ENCODE measurements around the gene FRMD4A. TPM values are rescaled to one million over a fixed set of nuclear protein-coding genes. Genes with fewer than 3 reads are reported as not detected.

FRMD4A gene
- total and polyA plus RNA-seq, 2 of the 4 experiments (the other 2 are of a cell fraction), result 30.3 to 68.8 TPM

DNA sequence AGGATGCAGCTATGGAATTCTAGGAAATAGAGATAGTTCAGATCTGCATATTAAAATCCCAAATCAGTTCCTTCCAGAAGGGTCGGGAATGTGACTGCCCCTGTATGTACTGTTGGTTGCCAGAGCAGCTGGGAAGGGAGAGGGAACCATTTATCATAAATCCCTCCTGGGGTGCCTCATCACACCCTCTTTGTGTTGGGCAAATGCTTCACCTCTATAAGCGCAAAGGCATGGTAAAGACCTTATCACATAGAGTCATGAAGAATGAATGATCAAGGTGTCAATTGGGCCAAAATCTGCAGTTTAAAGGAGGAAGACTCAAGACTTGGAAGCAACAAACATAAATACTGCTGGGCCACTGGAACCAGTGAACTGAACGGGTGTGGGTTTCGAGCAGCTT lies 65.0 kb downstream of the FRMD4A start:
- Histone ChIP-seq H3K4me3 (ENCODE audit: insufficient read depth, low read depth, low read length) (no peak overlapping the region), H4K20me1 (ENCODE audit: insufficient read depth, low read length) (no peaks in the 10 kb centered on the region), H3K36me3 (ENCODE audit: control insufficient read depth, insufficient read depth, low read length) (no peaks in the 10 kb centered on the region), H4K8ac (ENCODE audit: low read depth in 2 of 2, low read length in 2 of 2) (no peak overlapping the region), H3K18ac (ENCODE audit: low read depth, low read length) (no peak overlapping the region), H4K91ac (ENCODE audit: insufficient read depth, low read depth, low read length) (no peak overlapping the region), H2AFZ (replicated peaks; ENCODE audit: low read length, poor library complexity) (no peak overlapping the region), H3K79me1 (ENCODE audit: low read depth in 1 of 2, low read length in 2 of 2) (no peaks in the 10 kb centered on the region), H3K9me3 (ENCODE audit: control insufficient read depth, insufficient read depth, low read length) (peaks cover 5% of the 10 kb centered on the region), H2BK5ac (ENCODE audit: low read depth, low read length, poor library complexity, severe bottlenecking) (no peak overlapping the region), H3K56ac (ENCODE audit: extremely low read depth, insufficient read depth, low read length) (no peak overlapping the region), H3K9me1 (ENCODE audit: insufficient read depth, low read length) (no peaks in the 10 kb centered on the region), H3K4ac (ENCODE audit: low read depth, low read length) (no peak overlapping the region), H3K4me2 (ENCODE audit: low read depth, low read length) (no peak overlapping the region), H2BK120ac (ENCODE audit: low read depth, low read length) (no peak overlapping the region), H3K23ac (ENCODE audit: low read depth, low read length) (no peak overlapping the region), H3K27ac (ENCODE audit: insufficient read depth, low read length) (no peak overlapping the region), H3K27me3 (ENCODE audit: control insufficient read depth, insufficient read depth, low read length) (peaks cover 57% of the 10 kb centered on the region), H3K9ac (ENCODE audit: low read depth, low read length) (no peak overlapping the region), H3K4me1 (ENCODE audit: control insufficient read depth, insufficient read depth, low read length) (no peaks in the 10 kb centered on the region; the same call in 1 of the 2 replicates), H2BK20ac (ENCODE audit: low read depth, low read length) (no peak overlapping the region), H4K5ac (ENCODE audit: low read depth, low read length) (no peak overlapping the region), H2BK15ac (ENCODE audit: low read depth, low read length) (no peak overlapping the region), H3K14ac (replicated peaks; ENCODE audit: low read depth, low read length) (no peak overlapping the region), H2AK5ac (ENCODE audit: low read depth, low read length) (no peak overlapping the region), H2AK9ac (replicated peaks; ENCODE audit: low read depth, low read length, poor library complexity) (no peak overlapping the region)
- TF ChIP-seq, protein P1, sequence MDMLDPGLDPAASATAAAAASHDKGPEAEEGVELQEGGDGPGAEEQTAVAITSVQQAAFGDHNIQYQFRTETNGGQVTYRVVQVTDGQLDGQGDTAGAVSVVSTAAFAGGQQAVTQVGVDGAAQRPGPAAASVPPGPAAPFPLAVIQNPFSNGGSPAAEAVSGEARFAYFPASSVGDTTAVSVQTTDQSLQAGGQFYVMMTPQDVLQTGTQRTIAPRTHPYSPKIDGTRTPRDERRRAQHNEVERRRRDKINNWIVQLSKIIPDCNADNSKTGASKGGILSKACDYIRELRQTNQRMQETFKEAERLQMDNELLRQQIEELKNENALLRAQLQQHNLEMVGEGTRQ (IDR thresholded peaks at IDR 0.05; ENCODE audit: low read depth, low read length), result no peak
- TF ChIP-seq SMC3 (IDR thresholded peaks at IDR 0.05; ENCODE audit: low read depth, low read length) (no peak), MAZ (IDR thresholded peaks at IDR 0.05; ENCODE audit: borderline replicate concordance, low read depth, low read length) (no peak), NFE2L2 (IDR thresholded peaks at IDR 0.05; ENCODE audit: low read depth, low read length) (no peak), POLR2A (IDR thresholded peaks at IDR 0.05; ENCODE audit: low read depth, low read length) (no peak)
- CTCF ChIA-PET, result no interaction called here
- dilution Hi-C loops (cut with HindIII; ENCODE audit: low sequenced_read_pairs, unreplicated experiment) (no loop called here), intact Hi-C loops (cut with micrococcal nuclease) (no loop called here), in situ Hi-C loops (cut with MboI; ENCODE audit: low sequenced_read_pairs) (no loop called here)
- ATAC-seq (ENCODE audit: low read depth), result no peak
- no TSS peak for BruUV-seq (replicated peaks)
- POLR2A ChIA-PET (ENCODE audit: unreplicated experiment), result no interaction called here
- no CpG with 5 or more reads among the region's 4 CpGs for WGBS, 2 experiments (ENCODE audit: extremely low coverage in 2 of 2, insufficient read length in 1 of 2)
- no peak for DNase-seq

Data from IMR-90 (cell line).